PC-9 (cell line): ENCODE results near the gene ANKRD9. TPM values are rescaled to one million over a fixed set of nuclear protein-coding genes. Genes with fewer than 3 reads are reported as not detected.
A peak's percentile ranks its signal among the peaks of the same experiment; 100 is the strongest.

Experiments used
- BruUV-seq: library from RNA; stranded (reverse); fragments of 400-500 nt; replicated peaks from 2 replicates; lab custom pipeline; 2021; lab: Mats Ljungman, UMichigan
- CTCF ChIA-PET: fragments of 300-600 bp; sonication (Branson Sonifier 250); formaldehyde crosslinking; loops from one replicate; lab custom pipeline; 2022; ENCODE audit warnings: antibody characterized with exemption; lab: Charles Lee
- POLR2A ChIA-PET: fragments of 300-600 bp; sonication (Branson Sonifier 250); formaldehyde crosslinking; loops from one replicate; lab custom pipeline; 2022; ENCODE audit warnings: antibody characterized with exemption; ENCODE audit not compliant: unreplicated experiment; lab: Charles Lee
- DNase-seq, 2 experiments: peaks; one replicate each; pipeline versions ENCODE4 v3.0.0 to v3.0.0-alpha.2; 2015 to 2022; ENCODE audit warnings: mixed read lengths in 1 of 2
- H2AFZ ChIP-seq: fragments of 200-600 bp; sonication (generic); 2 replicates; pipeline ENCODE4 v1.8.1; 2017; ENCODE audit warnings: antibody characterized with exemption
- H3F3A ChIP-seq: fragments of 200-600 bp; sonication (generic); 2 replicates; pipeline ENCODE4 v1.8.1; 2017; ENCODE audit warnings: antibody characterized with exemption, mild to moderate bottlenecking, low read depth; ENCODE audit not compliant: insufficient read depth
- H3K27ac ChIP-seq: fragments of 200-600 bp; sonication (generic); 2 replicates; pipeline ENCODE4 v1.6.1; 2016; ENCODE audit warnings: mixed run types
- H3K27me3 ChIP-seq: fragments of 200-600 bp; sonication (generic); 2 replicates; pipeline ENCODE4 v1.6.1; 2016; ENCODE audit warnings: low read depth, mixed run types; ENCODE audit not compliant: insufficient read depth
- H3K36me3 ChIP-seq: fragments of 200-600 bp; sonication (generic); 2 replicates; pipeline ENCODE4 v1.6.1; 2016; ENCODE audit warnings: low read depth, mixed run types
- H3K4me1 ChIP-seq: fragments of 200-600 bp; sonication (generic); replicated peaks from 2 replicates; pipeline ENCODE4 v1.6.1; 2016; ENCODE audit warnings: mixed run types; ENCODE audit not compliant: insufficient read depth
- H3K4me2 ChIP-seq: fragments of 200-600 bp; sonication (generic); 2 replicates; pipeline ENCODE4 v1.6.1; 2017; ENCODE audit warnings: mixed run types
- H3K4me3 ChIP-seq: fragments of 200-600 bp; sonication (generic); 2 replicates; pipeline ENCODE4 v1.6.1; 2016; ENCODE audit warnings: mixed run types
- H3K79me2 ChIP-seq: fragments of 200-600 bp; sonication (generic); 2 replicates; pipeline ENCODE4 v1.6.1; 2017; ENCODE audit warnings: low read depth, mixed run types
- H3K9me2 ChIP-seq: fragments of 200-600 bp; sonication (generic); 2 replicates; pipeline ENCODE4 v1.8.1; 2017; ENCODE audit warnings: mild to moderate bottlenecking; ENCODE audit not compliant: insufficient read depth
- H3K9me3 ChIP-seq: fragments of 200-600 bp; sonication (generic); 2 replicates; pipeline ENCODE4 v1.8.1; 2016; ENCODE audit warnings: low read depth; ENCODE audit not compliant: insufficient read depth
- H4K20me1 ChIP-seq: fragments of 200-600 bp; sonication (generic); 2 replicates; pipeline ENCODE4 v1.8.1; 2017; ENCODE audit not compliant: insufficient read depth
- CTCF ChIP-seq: fragments of 200-600 bp; sonication (generic); conservative IDR thresholded peaks from 2 replicates; pipeline ENCODE4 v1.6.1; 2017; ENCODE audit warnings: mixed run types, antibody characterized with exemption, mild to moderate bottlenecking, moderate library complexity
- EZH2 ChIP-seq: fragments of 200-600 bp; sonication (generic); IDR thresholded peaks from 2 replicates; pipeline ENCODE4 v1.8.0; 2017; ENCODE audit warnings: antibody characterized with exemption, low read depth
- intact Hi-C: fragments of 100-400 bp; cut with micrococcal nuclease; formaldehyde crosslinking; loops from one replicate; pipeline ENCODE4 v1.10.0; 2022; ENCODE audit not compliant: unreplicated experiment
- total RNA-seq: library from RNA; stranded (reverse); gene quantifications from 2 replicates; pipeline ENCODE4 v1.2.3, GENCODE V29; 2021

ANKRD9 gene
- total RNA-seq, 1 experiment from 2014 or later, result 44.6 TPM

DNA sequence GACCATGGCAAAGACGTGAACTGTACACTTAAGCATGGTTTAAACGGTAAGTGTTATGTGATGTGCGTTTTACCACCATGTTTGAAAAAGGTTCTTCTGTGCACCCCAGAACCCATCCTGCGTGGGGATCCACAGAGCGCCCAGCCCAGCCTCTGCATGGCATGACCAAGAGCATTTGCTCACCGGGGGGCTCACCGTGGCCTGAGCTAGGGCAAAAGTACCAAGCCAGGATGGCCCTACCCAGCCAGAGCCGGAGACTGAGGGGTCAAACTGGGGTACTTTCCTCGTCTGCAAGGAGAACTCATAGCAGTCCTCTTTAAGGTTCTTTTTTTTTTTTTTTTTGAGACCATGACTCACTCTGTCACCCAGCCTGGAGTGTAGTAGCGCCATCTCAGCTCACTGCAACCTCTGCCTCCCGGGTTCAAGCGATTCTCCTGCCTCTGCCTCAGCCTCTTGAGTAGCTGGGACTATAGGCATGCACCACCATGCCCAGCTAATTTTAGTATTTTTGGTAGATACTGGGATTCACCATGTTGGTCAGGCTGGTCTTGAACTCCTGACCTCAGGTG, 16.4 kb upstream of the ANKRD9 start:
- Histone ChIP-seq H3K4me2 (peak overlapping the region; percentile 90), H3F3A (peaks cover 56% of the 10 kb centered on the region), H3K9me3 (no peaks in the 10 kb centered on the region), H3K36me3 (no peaks in the 10 kb centered on the region), H2AFZ (peak overlapping the region; percentile 79), H4K20me1 (no peaks in the 10 kb centered on the region), H3K4me3 (peak overlapping the region; percentile 62), H3K79me2 (peaks cover 6% of the 10 kb centered on the region; the same call in 1 of the 2 replicates), H3K27ac (peak overlapping the region; percentile 93), H3K4me1 (peaks cover 57% of the 10 kb centered on the region), H3K27me3 (no peaks in the 10 kb centered on the region), H3K9me2 (no peaks in the 10 kb centered on the region)
- POLR2A ChIA-PET, result interaction anchor here (0.6 to 0.8 kb wide), 3 partner anchors 68 to 401 kb away, joined by 4 to 8 read pairs (median 7); no protein-coding TSS in a partner anchor
- DNase-seq, result peak in 1 of 2 experiments; percentile 31
- intact Hi-C loops, result loop anchor here (1.0 to 10.0 kb wide), 7 partner anchors 26 to 1019 kb away; no protein-coding TSS in a partner anchor
- CTCF ChIA-PET, result interaction anchor here (0.5 to 2.3 kb wide), 6 partner anchors 24 to 1118 kb away, joined by 4 to 27 read pairs (median 10); no protein-coding TSS in a partner anchor
- no TSS peak for BruUV-seq
- no peak for TF ChIP-seq CTCF
- no peak for TF ChIP-seq EZH2

DNA sequence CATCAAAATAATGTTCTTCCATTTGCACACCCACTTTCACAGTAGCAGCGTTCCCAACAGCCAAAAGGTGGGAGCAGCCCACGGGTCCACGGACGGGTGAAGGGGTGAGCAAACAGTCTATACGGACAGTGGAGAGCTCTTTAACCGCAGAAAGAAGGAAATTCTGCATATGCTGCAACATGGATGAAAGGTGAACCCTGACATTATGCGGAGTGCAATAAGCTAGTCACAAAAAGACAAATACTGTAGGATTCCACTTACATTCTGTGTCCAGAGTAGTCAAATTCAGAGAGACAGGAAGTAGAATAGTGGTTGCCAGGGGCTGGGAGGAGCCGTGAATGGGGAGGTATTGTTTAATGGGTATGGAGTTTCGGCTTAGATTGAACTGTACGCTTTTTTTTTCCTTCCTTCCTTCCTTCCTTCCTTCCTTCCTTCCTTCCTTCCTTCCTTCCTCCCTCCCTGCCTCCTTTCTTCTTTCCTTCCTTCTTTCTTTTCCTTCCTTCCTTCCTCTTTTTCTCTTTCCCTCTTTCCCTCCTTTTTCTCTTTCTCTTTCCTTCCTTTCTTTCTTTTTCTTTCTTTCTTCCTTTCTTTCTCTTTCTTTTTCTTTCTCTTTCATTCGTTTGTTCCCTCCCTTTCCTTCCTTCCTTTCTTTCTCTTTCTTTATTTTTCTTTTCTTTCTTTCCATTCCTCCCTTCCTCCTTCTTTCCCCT, 15.8 kb upstream of the ANKRD9 start:
- Histone ChIP-seq H3K4me2 (peak overlapping the region; percentile 90), H2AFZ (peak overlapping the region; percentile 79), H3K4me1 (peaks cover 51% of the 10 kb centered on the region), H3K27me3 (no peaks in the 10 kb centered on the region), H3K27ac (peak overlapping the region; percentile 93), H3K36me3 (no peaks in the 10 kb centered on the region), H3K9me2 (no peaks in the 10 kb centered on the region), H3F3A (peaks cover 51% of the 10 kb centered on the region), H3K79me2 (peaks cover 6% of the 10 kb centered on the region; the same call in 1 of the 2 replicates), H3K9me3 (no peaks in the 10 kb centered on the region), H4K20me1 (no peaks in the 10 kb centered on the region), H3K4me3 (peak overlapping the region; percentile 62)
- CTCF ChIA-PET, result interaction anchor here (0.5 to 2.3 kb wide), 17 partner anchors 15 to 1037 kb away, joined by 3 to 27 read pairs (median 4); partner anchors contain the start of gene BAG5
- POLR2A ChIA-PET, result interaction anchor here (0.5 to 1.2 kb wide), 15 partner anchors 16 to 975 kb away, joined by 3 to 27 read pairs (median 4); partner anchors contain the start of genes ANKRD9, CDC42BPB and EIF5
- DNase-seq, result peak; percentile 71 to 93
- intact Hi-C loops, result loop anchor here (1.0 to 10.0 kb wide), 7 partner anchors 27 to 1019 kb away; no protein-coding TSS in a partner anchor
- TF ChIP-seq CTCF (no peak), EZH2 (no peak)
- BruUV-seq, result no TSS peak
